Measurements from ENCODE around the gene SPRTN. TPM values are rescaled to one million over a fixed set of nuclear protein-coding genes. Genes with fewer than 3 reads are reported as not detected.

SPRTN gene
- total and polyA plus RNA-seq, 2 of the 4 experiments (the other 2 are of a cell fraction) = 6.5 to 17.4 TPM

GRCh38 chr1:231376101-231376500 is 38.0 kb downstream of the SPRTN start:
- in situ Hi-C loops (cut with MboI; ENCODE audit: low sequenced_read_pairs) = no loop called here
- no peak for ATAC-seq (ENCODE audit: low read depth)
- H2BK15ac ChIP-seq (ENCODE audit: low read depth, low read length) = no peak overlapping the region
- CTCF ChIA-PET = interaction anchor here (0.6 kb wide), 1 partner anchor 120 kb away, joined by 5 read pairs; no protein-coding TSS in a partner anchor
- no peak overlapping the region for H4K5ac ChIP-seq (ENCODE audit: low read depth, low read length)
- H4K91ac ChIP-seq (ENCODE audit: insufficient read depth, low read depth, low read length) = no peak overlapping the region
- WGBS, 2 experiments (ENCODE audit: extremely low coverage in 2 of 2, insufficient read length in 1 of 2) = no CpG with 5 or more reads among the region's 4 CpGs
- H3K4me1 ChIP-seq (ENCODE audit: control insufficient read depth, insufficient read depth, low read length) = peaks cover 5% of the 10 kb centered on the region
- H3K56ac ChIP-seq (ENCODE audit: extremely low read depth, insufficient read depth, low read length) = no peak overlapping the region
- H4K8ac ChIP-seq (ENCODE audit: low read depth in 2 of 2, low read length in 2 of 2) = no peak overlapping the region
- peak; percentile 32 for DNase-seq
- peaks cover 16% of the 10 kb centered on the region for H3K9me1 ChIP-seq (ENCODE audit: insufficient read depth, low read length)
- no peak overlapping the region for H2AK9ac ChIP-seq (replicated peaks; ENCODE audit: low read depth, low read length, poor library complexity)
- BruUV-seq (replicated peaks) = no TSS peak
- TF ChIP-seq MXI1 (IDR thresholded peaks at IDR 0.05; ENCODE audit: borderline replicate concordance, low read depth, low read length) (no peak), FOS (IDR thresholded peaks at IDR 0.05; ENCODE audit: low read depth, low read length) (peak; percentile 15; the same call in 1 of the 2 replicates), MAFK (IDR thresholded peaks at IDR 0.05; ENCODE audit: low read depth, low read length) (no peak)
- H2BK5ac ChIP-seq (ENCODE audit: low read depth, low read length, poor library complexity, severe bottlenecking) = no peak overlapping the region
- H3K14ac ChIP-seq (replicated peaks; ENCODE audit: low read depth, low read length) = no peak overlapping the region
- no peak overlapping the region for H3K4me2 ChIP-seq (ENCODE audit: low read depth, low read length)
- H3K27ac ChIP-seq (ENCODE audit: insufficient read depth, low read length) = no peak overlapping the region
- no peak overlapping the region for H3K4me3 ChIP-seq (ENCODE audit: insufficient read depth, low read depth, low read length)
- no peak overlapping the region for H2AK5ac ChIP-seq (ENCODE audit: low read depth, low read length)
- no peak overlapping the region for H2BK20ac ChIP-seq (ENCODE audit: low read depth, low read length)
- intact Hi-C loops (cut with micrococcal nuclease) = no loop called here
- H3K27me3 ChIP-seq (ENCODE audit: control insufficient read depth, insufficient read depth, low read length) = no peaks in the 10 kb centered on the region
- H3K79me1 ChIP-seq (ENCODE audit: low read depth in 1 of 2, low read length in 2 of 2) = peaks cover 37 to 72% of the 10 kb centered on the region in 2 experiments
- peaks cover 36% of the 10 kb centered on the region for H4K20me1 ChIP-seq (ENCODE audit: insufficient read depth, low read length)
- H3K4ac ChIP-seq (ENCODE audit: low read depth, low read length) = no peak overlapping the region
- POLR2A ChIA-PET (ENCODE audit: unreplicated experiment) = no interaction called here
- no peak overlapping the region for H2BK120ac ChIP-seq (ENCODE audit: low read depth, low read length)
- no peak overlapping the region for H2AFZ ChIP-seq (replicated peaks; ENCODE audit: low read length, poor library complexity)
- no peak overlapping the region; the same call in 1 of the 2 replicates for H3K23ac ChIP-seq (ENCODE audit: low read depth, low read length)
- peaks cover 1% of the 10 kb centered on the region; the same call in 1 of the 2 replicates for H3K36me3 ChIP-seq (ENCODE audit: control insufficient read depth, insufficient read depth, low read length)
- H3K9me3 ChIP-seq (ENCODE audit: control insufficient read depth, insufficient read depth, low read length) = no peaks in the 10 kb centered on the region
- H3K9ac ChIP-seq (ENCODE audit: low read depth, low read length) = no peak overlapping the region
- H3K18ac ChIP-seq (ENCODE audit: low read depth, low read length) = no peak overlapping the region
- dilution Hi-C loops (cut with HindIII; ENCODE audit: low sequenced_read_pairs, unreplicated experiment) = no loop called here
